COLO668 (cell line): ENCODE results near the gene LTV1.

Experiments used
- DNase-seq: peaks from one replicate; lab custom pipeline; 2025; ENCODE audit not compliant: unreplicated experiment; lab: John Stamatoyannopoulos, UW

LTV1 gene

GRCh38 chr6:143884216-143884900 lies 41.2 kb downstream of the LTV1 start:
- DNase-seq = no peak

- DNase-seq = no peak
These were observed 42.0 kb downstream of the LTV1 start for GRCh38 chr6:143885116-143885515.

- no peak for DNase-seq
These were observed 51.5 kb downstream of the LTV1 start for GRCh38 chr6:143894655-143895054.

- no peak for DNase-seq
These were observed 53.2 kb downstream of the LTV1 start for GRCh38 chr6:143896126-143896860.

- no peak for DNase-seq
These were observed 57.2 kb downstream of the LTV1 start for GRCh38 chr6:143900358-143900757.

- DNase-seq = no peak
These were observed 59.0 kb downstream of the LTV1 start for GRCh38 chr6:143901885-143902750.

GRCh38 chr6:143902827-143903226 lies 59.7 kb downstream of the LTV1 start:
- DNase-seq = no peak

GRCh38 chr6:143911028-143911427 lies 67.9 kb downstream of the LTV1 start:
- no peak for DNase-seq

- no peak for DNase-seq
These were observed 69.5 kb downstream of the LTV1 start for GRCh38 chr6:143912671-143913070.
